GM18517 (cell line): ENCODE results near the gene VLDLR.
A peak's percentile ranks its signal among the peaks of the same experiment; 100 is the strongest.

Experiments
- ATAC-seq: cut with Tn5 transposase; IDR thresholded peaks from one replicate; pipeline ENCODE4 v1.9.1; 2021; ENCODE audit warnings: mild to moderate bottlenecking, moderate library complexity; ENCODE audit not compliant: unreplicated experiment

Gene VLDLR

GRCh38 chr9:2620919-2621721, 467 bp upstream of the VLDLR start:
- ATAC-seq: peak; percentile 60

DNA sequence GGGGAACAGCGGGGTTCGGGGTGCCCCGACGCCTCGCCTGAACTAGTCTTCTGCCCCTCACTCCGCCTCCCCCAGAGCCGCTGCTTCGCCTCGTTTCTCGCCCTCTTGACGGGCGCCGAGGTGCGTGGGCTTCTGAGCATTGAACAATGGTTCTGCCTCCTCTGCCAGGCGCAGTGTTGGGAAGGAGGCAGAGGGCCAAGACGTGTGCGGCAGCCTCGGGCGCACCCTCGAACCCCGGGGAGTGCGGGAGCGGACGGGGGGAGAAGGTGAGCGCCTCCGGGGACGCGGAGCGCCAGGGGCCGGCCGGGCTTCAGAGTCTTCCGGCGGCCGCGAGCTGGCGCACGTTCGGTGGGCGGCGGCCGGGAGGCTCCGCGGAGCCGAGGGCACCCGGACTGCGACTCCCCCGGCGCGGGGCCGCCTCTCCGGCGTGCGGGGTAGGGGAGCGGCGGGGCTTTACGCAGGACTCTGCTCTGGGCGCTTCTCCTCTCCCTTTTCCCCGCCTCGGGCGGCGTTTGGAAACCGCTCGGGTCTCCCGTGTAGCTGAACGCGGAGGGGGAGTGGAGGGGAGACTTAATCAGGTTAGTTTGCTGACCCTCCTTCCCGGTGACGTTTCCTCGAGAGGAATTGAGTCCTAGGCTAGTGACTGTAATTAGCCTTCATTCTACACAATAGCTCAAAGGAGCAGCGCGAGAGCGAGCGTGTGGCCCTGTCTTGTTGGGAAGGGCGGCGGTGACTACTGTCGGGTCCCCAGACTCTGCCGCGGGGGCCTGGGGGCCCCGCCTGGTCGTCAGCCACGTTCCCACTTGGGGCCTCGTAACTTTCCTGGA, 1.1 kb downstream of the VLDLR start:
- ATAC-seq: peak; percentile 33

GRCh38 chr9:2623288-2624050, 1.9 kb downstream of the VLDLR start:
- ATAC-seq: no peak

DNA sequence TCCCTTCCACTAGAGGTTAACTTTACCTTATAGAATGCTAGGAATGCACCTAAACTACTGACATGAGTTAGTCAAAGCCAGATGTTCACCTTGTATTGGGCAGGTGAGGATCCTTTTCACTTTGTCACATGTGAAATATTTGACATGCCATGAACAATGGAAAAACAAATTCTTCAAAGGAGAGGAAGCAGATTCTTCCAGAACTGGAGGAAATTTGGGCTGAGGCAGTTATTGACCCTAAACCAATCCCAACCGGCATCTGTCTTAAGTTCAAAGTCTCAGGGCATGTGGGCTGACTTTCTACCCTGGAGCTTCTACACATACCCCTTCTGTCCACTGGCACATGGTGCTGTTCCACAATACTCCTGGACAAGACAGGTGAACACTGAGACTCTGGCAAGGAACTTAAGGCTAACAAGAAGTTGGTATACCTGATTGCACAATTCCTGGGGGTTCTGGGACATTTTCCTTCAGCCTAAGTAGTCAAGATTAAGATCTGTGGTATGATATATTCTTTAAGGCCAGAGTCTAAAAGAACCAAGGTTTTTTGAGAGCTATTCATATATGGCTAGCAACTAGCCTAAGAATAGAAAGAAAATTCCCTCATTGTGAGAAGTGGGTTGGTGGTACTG, 2.6 kb downstream of the VLDLR start:
- no peak for ATAC-seq

DNA sequence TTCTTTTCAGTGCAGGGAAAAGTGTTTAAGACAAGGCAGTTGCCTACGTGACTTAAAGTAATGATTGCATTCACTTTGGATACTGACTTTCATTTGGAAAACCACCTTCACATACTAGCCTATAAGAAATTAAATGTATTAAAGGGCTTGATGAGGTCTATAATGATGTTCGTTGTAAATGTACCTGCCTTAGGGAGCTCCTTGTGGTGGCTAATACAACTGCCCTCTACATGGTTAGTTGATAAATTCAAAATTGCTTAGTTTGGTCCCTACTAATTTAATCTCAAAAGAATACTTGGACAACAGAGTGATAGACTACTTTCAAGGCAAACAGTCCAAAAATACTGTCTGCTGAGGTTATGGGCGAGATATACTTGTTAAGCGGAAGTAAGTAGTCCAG, 3.8 kb downstream of the VLDLR start:
- ATAC-seq: no peak

GRCh38 chr9:2628919-2629318, 7.3 kb downstream of the VLDLR start:
- ATAC-seq: no peak

- ATAC-seq: no peak
Measured at GRCh38 chr9:2630158-2630557, 8.6 kb downstream of the VLDLR start.

GRCh38 chr9:2631263-2631662, 9.7 kb downstream of the VLDLR start:
- ATAC-seq: no peak

DNA sequence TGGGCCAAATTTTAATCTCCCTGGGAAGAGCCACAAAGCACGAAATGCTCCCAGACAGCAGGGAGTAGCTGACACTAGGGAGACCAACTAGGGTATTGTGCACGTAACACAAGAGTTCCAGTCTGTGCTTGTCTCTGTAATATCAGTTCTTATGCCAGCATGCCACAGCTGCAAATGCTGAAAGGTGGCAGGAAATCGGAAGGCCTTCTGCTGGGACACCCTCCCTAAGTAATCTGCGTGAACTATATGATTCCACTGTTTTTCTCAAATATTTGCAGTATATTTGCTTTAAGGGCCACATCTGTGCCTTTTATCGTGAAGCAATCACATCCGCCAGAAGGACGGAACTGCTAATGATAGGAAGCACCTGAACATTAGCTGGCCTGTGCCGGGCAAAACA, 12.6 kb downstream of the VLDLR start:
- ATAC-seq: no peak

DNA sequence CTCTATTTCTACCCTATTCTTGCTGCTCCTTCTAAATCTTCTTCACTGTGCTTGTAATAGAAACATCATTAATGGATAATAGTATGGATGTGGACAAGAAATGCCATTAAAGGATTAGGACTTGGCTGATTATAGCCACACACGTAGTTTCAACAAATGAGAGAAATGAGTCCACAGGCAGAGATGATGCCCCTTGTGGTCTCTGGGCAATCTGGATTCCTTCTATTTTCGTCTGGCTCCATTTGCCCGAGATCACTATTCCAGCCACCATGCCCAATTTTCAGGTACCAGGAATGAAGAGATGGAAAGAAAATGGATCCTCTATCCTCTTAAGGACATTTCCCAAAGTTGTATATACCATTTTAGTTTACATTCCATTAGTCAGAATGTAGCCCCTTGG, 13.2 kb downstream of the VLDLR start:
- no peak for ATAC-seq

DNA sequence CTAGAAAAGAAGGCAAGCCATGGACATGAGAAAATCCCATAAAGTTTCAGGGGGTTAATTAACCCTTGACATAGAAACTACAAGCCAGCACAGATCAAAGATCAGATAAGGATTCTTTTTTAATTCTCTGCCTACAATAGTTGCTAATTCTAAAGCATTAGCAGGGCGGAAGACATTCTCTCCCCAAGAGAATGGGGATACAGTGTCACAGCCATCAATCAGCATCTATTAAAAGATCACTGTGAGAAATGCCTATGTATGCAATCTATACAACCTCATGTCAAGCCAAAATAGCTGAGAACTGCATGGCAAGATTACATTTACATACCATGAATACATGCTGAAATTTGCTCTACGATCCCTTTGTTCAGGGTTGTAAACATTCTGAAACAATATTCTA, 14.3 kb downstream of the VLDLR start:
- ATAC-seq: no peak

DNA sequence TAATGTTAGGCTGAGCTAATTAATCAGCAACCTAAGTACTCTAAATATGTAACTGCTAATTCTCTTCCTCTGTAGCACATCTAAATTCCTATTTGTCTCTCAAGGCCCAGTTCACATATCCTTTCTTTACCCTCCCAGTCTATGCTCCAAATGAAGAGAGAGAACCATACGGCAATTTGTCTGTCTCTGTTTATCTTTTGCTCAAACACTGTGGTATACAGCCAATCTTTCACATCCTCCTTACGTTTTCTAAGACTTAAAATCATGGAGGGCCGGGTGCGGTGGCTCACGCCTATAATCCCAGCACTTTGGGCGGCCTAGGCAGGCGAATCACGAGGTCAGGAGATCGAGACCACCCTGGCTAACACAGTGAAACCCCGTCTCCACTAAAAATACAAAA, 15.8 kb downstream of the VLDLR start:
- no peak for ATAC-seq

DNA sequence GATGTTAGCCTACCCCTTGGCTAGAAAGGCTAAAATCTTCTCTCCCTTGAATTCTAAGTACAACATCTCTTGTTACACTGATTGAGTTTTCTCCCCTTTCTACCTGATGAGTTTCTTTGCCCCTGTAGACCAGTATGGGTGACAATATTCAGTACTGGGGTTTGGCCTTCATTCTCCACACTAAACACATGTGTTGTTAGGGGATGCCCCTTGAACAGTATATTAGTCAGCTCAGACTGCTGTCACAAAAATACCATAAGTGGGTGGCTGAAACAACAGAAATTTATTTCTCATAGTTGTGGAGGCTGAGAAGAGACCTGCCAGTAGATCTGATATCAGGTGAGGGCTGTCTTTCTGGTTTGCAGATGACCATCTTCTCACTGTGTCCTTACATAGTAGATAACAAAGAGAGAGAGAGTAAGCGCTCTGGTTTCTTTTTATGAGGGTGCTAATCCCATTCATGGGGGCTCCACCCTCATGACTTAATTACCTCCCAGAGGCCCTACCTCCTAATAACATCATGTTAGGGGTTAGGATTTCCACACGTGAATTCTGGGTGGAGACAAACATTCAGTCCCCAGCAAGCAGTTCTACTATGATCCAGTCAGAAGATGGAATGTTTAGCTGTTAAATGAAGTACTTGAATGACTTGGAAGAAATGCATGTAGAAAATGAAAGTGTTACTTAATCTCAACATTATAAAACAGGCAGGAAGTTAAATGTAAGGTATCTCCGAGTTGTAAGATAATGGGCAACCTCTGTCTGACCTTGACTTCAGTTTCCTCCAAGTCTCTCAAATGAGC, 17.5 kb downstream of the VLDLR start:
- no peak for ATAC-seq

GRCh38 chr9:2639786-2640185, 18.2 kb downstream of the VLDLR start:
- ATAC-seq: no peak

DNA sequence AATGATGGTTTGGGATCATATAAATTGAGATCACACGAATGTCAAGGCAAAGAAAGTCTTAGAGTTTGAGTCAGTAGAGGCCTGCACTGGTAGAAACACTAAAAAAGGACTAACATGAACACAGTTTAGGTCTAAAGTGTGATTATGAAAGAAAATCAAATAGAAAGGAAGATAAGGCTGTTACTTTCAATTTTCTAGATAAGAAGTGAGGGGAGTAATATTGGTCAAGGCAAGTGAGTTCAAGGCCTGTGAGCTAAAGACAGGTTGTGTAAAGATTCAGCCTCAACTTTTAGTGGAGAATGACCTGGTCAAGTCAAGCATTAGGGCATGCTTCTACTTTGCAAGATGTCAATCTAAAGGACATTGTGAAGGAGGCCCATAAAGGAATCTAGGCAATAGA, 19.0 kb downstream of the VLDLR start:
- no peak for ATAC-seq

DNA sequence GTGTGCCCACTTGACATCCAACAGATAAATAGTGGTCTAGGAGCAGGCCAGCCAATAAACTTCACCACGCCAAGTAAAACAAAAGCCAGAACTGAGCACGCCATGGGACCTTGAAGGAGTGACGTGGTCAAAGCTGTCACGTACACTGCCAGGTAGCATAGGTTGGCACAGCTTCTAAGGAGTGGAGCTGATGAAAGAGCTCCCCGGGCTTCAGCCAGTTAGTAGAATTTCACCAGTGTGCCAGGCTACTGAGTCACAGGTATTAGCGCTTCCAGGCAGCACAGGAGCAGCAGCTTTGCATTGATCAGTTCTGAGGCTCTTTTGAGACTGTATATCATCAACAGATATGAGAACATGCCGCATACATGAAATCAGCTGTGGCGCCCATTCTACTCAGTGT, 19.4 kb downstream of the VLDLR start:
- ATAC-seq: no peak

DNA sequence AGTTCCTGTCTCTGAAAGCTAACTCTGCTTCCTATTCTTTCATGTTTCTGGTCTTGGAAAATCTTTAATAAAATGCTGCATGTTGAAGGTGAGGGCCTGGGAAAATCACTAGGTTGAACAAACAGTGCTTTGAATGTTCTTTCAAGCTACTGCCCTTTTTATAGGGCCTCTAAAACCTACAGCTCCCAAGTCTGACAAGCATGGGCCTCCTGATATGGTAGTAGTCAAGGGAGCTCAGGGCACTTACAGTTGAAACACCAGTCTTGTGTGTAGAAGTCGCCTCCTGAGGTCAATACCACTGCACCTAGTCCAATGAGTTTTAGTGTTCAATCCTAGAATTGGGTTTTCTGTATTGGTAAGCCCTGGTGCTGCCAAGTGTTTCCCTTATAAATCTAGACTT, 20.5 kb downstream of the VLDLR start:
- no peak for ATAC-seq

DNA sequence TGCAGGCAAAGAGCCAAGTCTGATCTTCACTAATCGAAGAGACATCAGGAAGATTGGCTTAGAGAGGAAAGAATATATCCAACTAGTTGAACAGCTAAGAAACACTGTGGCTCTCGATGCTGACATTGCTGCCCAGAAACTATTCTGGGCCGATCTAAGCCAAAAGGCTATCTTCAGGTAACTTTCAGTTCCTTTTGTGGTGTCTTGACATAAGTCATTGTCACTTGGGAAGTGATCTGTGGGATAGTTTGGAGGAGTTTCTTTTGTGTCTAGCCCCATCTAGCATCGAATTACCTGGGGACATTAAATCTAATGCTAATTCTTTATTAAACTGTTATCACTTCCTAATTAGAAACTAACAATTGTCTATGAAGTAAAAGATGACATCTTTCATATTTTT, 24.0 kb downstream of the VLDLR start:
- peak; percentile 81 for ATAC-seq

DNA sequence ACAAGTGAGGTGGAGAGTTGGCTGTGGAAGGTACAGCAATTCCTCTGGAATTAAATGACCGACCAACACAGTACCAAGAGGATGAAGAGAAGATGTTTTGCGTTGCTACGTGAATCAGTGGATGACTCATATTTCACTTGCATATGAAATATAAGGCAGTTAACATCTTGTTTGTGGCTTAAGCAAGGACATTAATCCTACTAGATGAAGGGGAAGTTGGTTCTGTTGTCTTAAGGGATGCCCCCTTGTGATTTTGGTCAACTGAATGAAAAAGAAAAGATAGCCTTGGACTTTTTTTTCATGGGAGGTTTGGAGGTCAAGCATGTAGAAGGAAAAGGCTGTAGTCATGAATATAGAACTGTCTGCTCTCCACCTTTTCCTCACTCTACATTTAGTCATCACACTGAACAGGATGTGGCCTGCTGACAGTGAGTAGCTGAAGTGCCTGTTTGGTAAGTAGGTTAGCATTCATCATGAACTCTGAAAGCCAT, 33.9 kb downstream of the VLDLR start:
- no peak for ATAC-seq

GRCh38 chr9:2657427-2657826, 35.8 kb downstream of the VLDLR start:
- ATAC-seq: peak; percentile 81
